SK-N-SH treated with all-trans-retinoic acid at 6 μM for 48 hours (cell line): ENCODE measurements around the gene PCDHB6.

Source experiments
- BACH2 ChIP-seq: fragments of 250-450 bp; sonication (Bioruptor Pico); IDR thresholded peaks from 2 replicates; pipeline ENCODE4 v1.9.0; 2021; ENCODE audit warnings: mild to moderate bottlenecking, borderline replicate concordance
- CREB5 ChIP-seq: fragments of 250-450 bp; sonication (Bioruptor Pico); IDR thresholded peaks from 2 replicates; pipeline ENCODE4 v1.5.1; 2020; ENCODE audit warnings: low read depth, mild to moderate bottlenecking, moderate library complexity
- CSDC2 ChIP-seq: fragments of 250-450 bp; sonication (Bioruptor Pico); IDR thresholded peaks from 2 replicates; pipeline ENCODE4 v1.5.0; 2020; ENCODE audit warnings: mild to moderate bottlenecking, moderate library complexity
- ISL1 ChIP-seq: fragments of 250-450 bp; sonication (Bioruptor Pico); IDR thresholded peaks from 2 replicates; pipeline ENCODE4 v2.1.2; 2022; ENCODE audit warnings: mild to moderate bottlenecking, moderate library complexity
- PATZ1 ChIP-seq: fragments of 250-450 bp; sonication (Bioruptor Pico); IDR thresholded peaks from 2 replicates; pipeline ENCODE4 v1.8.0; 2020; ENCODE audit warnings: mild to moderate bottlenecking, moderate library complexity, borderline replicate concordance
- RARB ChIP-seq: fragments of 250-450 bp; sonication (Bioruptor Pico); IDR thresholded peaks from 2 replicates; pipeline ENCODE4 v1.8.0; 2021; ENCODE audit warnings: mild to moderate bottlenecking, moderate library complexity
- SNAI2 ChIP-seq: fragments of 250-450 bp; sonication (Bioruptor Pico); IDR thresholded peaks from 2 replicates; pipeline ENCODE4 v1.5.0; 2020; ENCODE audit warnings: mild to moderate bottlenecking, moderate library complexity
- TCF4 ChIP-seq: fragments of 250-450 bp; sonication (Bioruptor Pico); IDR thresholded peaks from 2 replicates; pipeline ENCODE4 v1.8.0; 2021; ENCODE audit warnings: mild to moderate bottlenecking, moderate library complexity, borderline replicate concordance
- TSHZ2 ChIP-seq: fragments of 250-450 bp; sonication (Bioruptor Pico); IDR thresholded peaks from 2 replicates; pipeline ENCODE4 v1.5.0; 2020; ENCODE audit warnings: mild to moderate bottlenecking, moderate library complexity
- ZFP30 ChIP-seq: fragments of 450-650 bp; formaldehyde crosslinking; IDR thresholded peaks from 2 replicates; pipeline ENCODE4 v1.5.0; 2022; ENCODE audit warnings: mild to moderate bottlenecking, moderate library complexity
- ZNF565 ChIP-seq: fragments of 450-650 bp; formaldehyde crosslinking; conservative IDR thresholded peaks from 2 replicates; pipeline ENCODE4 v1.5.0; 2020; ENCODE audit warnings: low read depth, mild to moderate bottlenecking, moderate library complexity
- ZNF70 ChIP-seq: fragments of 450-650 bp; formaldehyde crosslinking; IDR thresholded peaks from 2 replicates; pipeline ENCODE4 v1.5.0; 2020; ENCODE audit warnings: mild to moderate bottlenecking, moderate library complexity

GRCh38 chr5:141155540-141156374 lies 5.9 kb downstream of the PCDHB6 start:
- TF ChIP-seq PATZ1 (CRISPR knock-in tag): no peak
- no peak for TF ChIP-seq TCF4
- TF ChIP-seq BACH2 (CRISPR knock-in tag): no peak
- TF ChIP-seq TSHZ2 (CRISPR knock-in tag): no peak
- TF ChIP-seq ZNF70: no peak
- TF ChIP-seq ZFP30 (CRISPR knock-in tag): no peak
- no peak for TF ChIP-seq SNAI2 (CRISPR knock-in tag)
- no peak for TF ChIP-seq CSDC2 (CRISPR knock-in tag)
- no peak for TF ChIP-seq ZNF565 (CRISPR knock-in tag)
- TF ChIP-seq RARB (CRISPR knock-in tag): no peak
- TF ChIP-seq ISL1 (CRISPR knock-in tag): no peak
- TF ChIP-seq CREB5 (CRISPR knock-in tag): no peak
